Colonic mucosa (tissue), 4 donors: ENCODE results near the gene CNDP2. TPM values are rescaled to one million over a fixed set of nuclear protein-coding genes. Genes with fewer than 3 reads are reported as not detected.

Source experiments
- DNase-seq: peaks from one replicate; pipeline ENCODE4 v3.0.0-alpha.2; 2020
- H3K27ac ChIP-seq: fragments of 200-600 bp; one replicate; pipeline ENCODE4 v1.8.0; 2021
- H3K27me3 ChIP-seq: fragments of 200-600 bp; one replicate; pipeline ENCODE4 v1.8.0; 2021
- H3K36me3 ChIP-seq: fragments of 200-600 bp; one replicate; pipeline ENCODE4 v1.8.0; 2021
- H3K4me1 ChIP-seq: fragments of 200-600 bp; one replicate; pipeline ENCODE4 v1.8.0; 2021; ENCODE audit warnings: mild to moderate bottlenecking
- H3K4me3 ChIP-seq: fragments of 200-600 bp; one replicate; pipeline ENCODE4 v1.8.0; 2021
- H3K9ac ChIP-seq, 2 donors: one replicate each; pipeline ENCODE4 v1.7.0; 2013; ENCODE audit warnings: control low read depth in 2 of 2, low read depth in 2 of 2, low read length in 2 of 2
- H3K9me3 ChIP-seq: fragments of 200-600 bp; one replicate; pipeline ENCODE4 v1.8.0; 2021
- intact Hi-C: fragments of 100-400 bp; cut with DNase I; formaldehyde crosslinking; loops from one replicate; pipeline ENCODE4 v1.14.1; 2022
- total RNA-seq, 2 donors: library from RNA; stranded (reverse); fragmentation: NEBNext Ultra II Directional in 1 of 2; extraction: Animal tissue kit (Norgen Biotek cat#: 25700) in 1 of 2; gene quantifications; one replicate each; pipeline ENCODE4 v1.2.1, GENCODE V29; 2021
- TF ChIP-seq, protein P1 (sequence below): fragments of 200-600 bp; IDR thresholded peaks from one replicate; pipeline ENCODE4 v1.8.0; 2022; ENCODE audit warnings: antibody characterized with exemption, mild to moderate bottlenecking
- donor health status: healthy.
- donor health status: DM: no; HTN: no; CAD: no.
- donor health status: DM: no; HTN: no; CAD: no.

CNDP2 gene
- total RNA-seq, 2 donors from 2014 or later, result 206 to 261 TPM

DNA sequence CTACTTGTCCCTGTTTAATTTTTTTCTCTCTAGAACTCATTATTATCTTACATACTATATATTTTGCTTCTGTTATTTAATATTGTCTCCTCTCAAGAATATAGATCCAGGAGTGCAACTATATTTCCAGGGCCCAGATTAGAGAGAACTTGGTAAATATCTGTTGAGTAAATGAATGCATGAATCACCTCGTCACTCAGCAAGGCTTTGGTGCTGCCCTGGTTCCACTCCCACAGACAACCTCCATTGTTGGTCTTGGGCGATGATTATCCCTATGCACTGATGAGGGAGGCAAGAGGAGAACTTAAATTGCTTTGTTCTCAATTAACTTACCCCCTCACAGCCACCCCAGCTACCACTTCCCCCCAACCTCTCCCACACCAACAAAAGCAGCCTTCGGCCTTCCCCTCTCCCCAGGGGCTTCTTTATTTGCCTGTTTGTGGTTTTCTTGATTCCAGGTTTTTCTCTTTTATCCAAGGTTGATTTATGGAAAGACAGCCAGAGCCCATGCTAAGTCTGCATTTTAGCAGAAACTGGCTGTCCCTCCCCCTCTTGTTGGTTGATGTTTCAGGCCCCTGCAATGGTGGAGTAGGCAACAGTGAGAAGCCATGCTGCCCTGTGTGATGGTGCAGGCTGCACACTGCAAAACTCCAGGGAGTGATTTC is 22.1 kb upstream of the CNDP2 start:
- H3K27ac ChIP-seq, result no peak overlapping the region
- H3K27me3 ChIP-seq, result no peaks in the 10 kb centered on the region
- H3K9ac ChIP-seq, result no peak overlapping the region
- intact Hi-C loops, result no loop called here
- no peaks in the 10 kb centered on the region for H3K36me3 ChIP-seq
- TF ChIP-seq, protein P1, sequence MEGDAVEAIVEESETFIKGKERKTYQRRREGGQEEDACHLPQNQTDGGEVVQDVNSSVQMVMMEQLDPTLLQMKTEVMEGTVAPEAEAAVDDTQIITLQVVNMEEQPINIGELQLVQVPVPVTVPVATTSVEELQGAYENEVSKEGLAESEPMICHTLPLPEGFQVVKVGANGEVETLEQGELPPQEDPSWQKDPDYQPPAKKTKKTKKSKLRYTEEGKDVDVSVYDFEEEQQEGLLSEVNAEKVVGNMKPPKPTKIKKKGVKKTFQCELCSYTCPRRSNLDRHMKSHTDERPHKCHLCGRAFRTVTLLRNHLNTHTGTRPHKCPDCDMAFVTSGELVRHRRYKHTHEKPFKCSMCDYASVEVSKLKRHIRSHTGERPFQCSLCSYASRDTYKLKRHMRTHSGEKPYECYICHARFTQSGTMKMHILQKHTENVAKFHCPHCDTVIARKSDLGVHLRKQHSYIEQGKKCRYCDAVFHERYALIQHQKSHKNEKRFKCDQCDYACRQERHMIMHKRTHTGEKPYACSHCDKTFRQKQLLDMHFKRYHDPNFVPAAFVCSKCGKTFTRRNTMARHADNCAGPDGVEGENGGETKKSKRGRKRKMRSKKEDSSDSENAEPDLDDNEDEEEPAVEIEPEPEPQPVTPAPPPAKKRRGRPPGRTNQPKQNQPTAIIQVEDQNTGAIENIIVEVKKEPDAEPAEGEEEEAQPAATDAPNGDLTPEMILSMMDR, result no peak
- no peak for DNase-seq
- H3K4me3 ChIP-seq, result no peak overlapping the region
- H3K9me3 ChIP-seq, result no peaks in the 10 kb centered on the region
- H3K4me1 ChIP-seq, result no peaks in the 10 kb centered on the region

- Histone ChIP-seq H3K9ac (no peak overlapping the region), H3K4me1 (no peaks in the 10 kb centered on the region), H3K4me3 (no peak overlapping the region), H3K36me3 (no peaks in the 10 kb centered on the region), H3K27ac (no peak overlapping the region), H3K9me3 (no peaks in the 10 kb centered on the region), H3K27me3 (no peaks in the 10 kb centered on the region)
- TF ChIP-seq, protein P1, result no peak
- DNase-seq, result no peak
- intact Hi-C loops, result no loop called here
Measured at GRCh38 chr18:74476140-74476539, 20.0 kb upstream of the CNDP2 start.

DNA sequence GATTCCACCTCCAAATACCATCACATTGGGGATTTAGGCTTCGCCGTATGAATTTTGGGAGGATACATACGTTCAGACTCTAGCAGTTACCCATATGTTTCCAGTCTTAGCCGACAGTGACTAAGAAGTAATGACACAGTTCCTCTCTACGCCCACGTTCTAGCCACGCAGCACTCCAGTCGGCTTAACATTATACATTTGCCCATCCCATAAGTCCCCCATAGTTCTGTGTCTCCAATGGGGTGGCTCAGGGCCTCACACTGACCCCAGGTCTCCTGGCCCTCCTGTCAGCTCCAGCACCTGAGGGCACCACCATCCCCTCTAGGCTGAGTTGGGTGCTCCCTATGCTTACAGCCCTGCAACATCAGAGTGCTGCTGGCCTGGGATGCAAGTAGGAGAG is 18.4 kb upstream of the CNDP2 start:
- Histone ChIP-seq H3K27ac (no peak overlapping the region), H3K9ac (no peak overlapping the region), H3K36me3 (no peaks in the 10 kb centered on the region), H3K4me3 (no peak overlapping the region), H3K9me3 (no peaks in the 10 kb centered on the region), H3K27me3 (no peaks in the 10 kb centered on the region), H3K4me1 (no peaks in the 10 kb centered on the region)
- TF ChIP-seq, protein P1, result no peak
- intact Hi-C loops, result no loop called here
- DNase-seq, result no peak

DNA sequence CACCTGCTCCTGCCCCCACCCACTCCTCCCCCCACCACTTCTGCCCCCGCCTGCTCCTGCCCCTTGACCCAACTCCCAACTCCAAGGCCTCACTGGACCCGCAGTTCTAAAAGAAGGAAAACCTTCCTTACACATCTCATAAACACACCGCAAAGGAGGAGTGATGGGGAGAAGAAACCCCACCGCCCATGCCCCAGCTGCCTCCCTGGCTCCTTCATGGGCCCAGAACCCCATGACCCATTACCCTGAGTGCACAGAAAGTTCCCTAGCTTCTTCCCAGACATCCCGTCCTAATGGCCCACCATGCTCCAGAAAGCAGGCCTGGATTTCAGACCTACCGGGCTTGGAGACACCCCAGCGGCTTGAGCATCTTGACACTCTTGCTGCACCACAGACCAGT is 17.8 kb upstream of the CNDP2 start:
- Histone ChIP-seq H3K9me3 (no peaks in the 10 kb centered on the region), H3K27me3 (no peaks in the 10 kb centered on the region), H3K4me1 (no peaks in the 10 kb centered on the region), H3K36me3 (no peaks in the 10 kb centered on the region), H3K4me3 (no peak overlapping the region), H3K27ac (no peak overlapping the region), H3K9ac (no peak overlapping the region)
- no peak for DNase-seq
- TF ChIP-seq, protein P1, result no peak
- intact Hi-C loops, result no loop called here

DNA sequence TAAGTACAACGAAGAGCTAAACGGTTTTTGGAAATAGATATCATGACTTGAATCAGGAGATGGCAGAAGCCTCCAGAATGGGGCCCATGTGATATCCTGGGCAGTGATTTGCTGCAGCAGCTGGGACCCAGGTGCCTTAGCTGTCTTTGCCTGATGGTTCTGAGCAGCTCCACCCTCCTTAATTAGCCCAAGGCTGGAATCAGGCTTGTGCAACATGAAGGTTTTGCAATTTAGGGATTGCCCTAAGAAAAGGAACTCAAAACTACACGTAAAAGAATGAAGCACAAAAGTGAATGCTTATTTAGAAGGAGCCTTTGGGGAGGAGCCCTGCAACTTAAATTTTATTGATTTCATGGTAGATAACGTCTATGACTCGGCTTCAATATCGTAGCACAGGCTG is 17.3 kb upstream of the CNDP2 start:
- TF ChIP-seq, protein P1, result no peak
- no peaks in the 10 kb centered on the region for H3K9me3 ChIP-seq
- intact Hi-C loops, result no loop called here
- H3K27me3 ChIP-seq, result no peaks in the 10 kb centered on the region
- H3K27ac ChIP-seq, result no peak overlapping the region
- H3K9ac ChIP-seq, result no peak overlapping the region
- H3K4me3 ChIP-seq, result no peak overlapping the region
- H3K36me3 ChIP-seq, result no peaks in the 10 kb centered on the region
- H3K4me1 ChIP-seq, result no peaks in the 10 kb centered on the region
- no peak for DNase-seq
